Fibroblast of skin of back (primary cell): Measurements from ENCODE around the gene PCLO.
"Not testable (repeated sequence)": the region's sequence is repeated elsewhere in the genome, so short reads cannot be mapped to it uniquely, and the experiment has no call there.

Experiments used
- DNase-seq: peaks from one replicate; pipeline ENCODE4 v3.0.0-alpha.2; 2013

The PCLO gene

DNA sequence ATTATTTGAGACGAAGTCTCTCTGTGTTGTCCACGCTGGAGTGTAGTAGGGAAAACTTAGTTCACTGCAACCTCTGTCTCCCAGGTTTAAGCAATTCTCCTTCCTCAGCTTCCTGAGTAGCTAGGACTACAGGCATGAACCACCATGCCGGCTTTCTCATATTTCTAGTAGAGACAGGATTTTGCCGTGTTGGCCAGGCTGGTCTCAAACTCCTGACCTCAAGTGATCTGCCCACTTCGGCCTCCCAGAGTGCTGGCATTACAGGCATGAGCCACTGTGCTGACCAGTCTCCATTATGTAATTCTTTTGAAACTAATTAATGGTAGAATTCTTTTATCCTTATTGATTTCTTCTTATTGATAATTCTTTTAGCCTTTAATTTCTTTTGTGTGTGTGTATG is 32.5 kb downstream of the PCLO start:
- no peak for DNase-seq

DNA sequence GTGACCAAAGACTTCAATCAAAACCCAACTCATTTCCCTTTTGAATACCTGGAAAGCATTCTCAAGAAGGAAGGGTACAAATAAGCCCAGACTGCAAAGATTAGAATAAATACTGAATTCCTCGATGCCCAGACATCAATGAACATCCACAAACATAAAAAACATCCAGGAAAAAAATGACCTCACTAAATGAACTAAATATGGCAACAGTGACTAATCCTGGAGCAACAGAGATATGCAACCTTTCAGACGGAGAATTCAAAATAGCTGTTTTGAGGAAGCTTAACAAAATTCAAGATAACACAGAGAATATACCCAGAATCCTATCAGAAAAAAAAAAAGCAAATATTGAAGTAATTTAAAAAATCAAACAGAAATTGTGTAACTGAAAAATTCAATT is 43.2 kb downstream of the PCLO start:
- no peak for DNase-seq

DNA sequence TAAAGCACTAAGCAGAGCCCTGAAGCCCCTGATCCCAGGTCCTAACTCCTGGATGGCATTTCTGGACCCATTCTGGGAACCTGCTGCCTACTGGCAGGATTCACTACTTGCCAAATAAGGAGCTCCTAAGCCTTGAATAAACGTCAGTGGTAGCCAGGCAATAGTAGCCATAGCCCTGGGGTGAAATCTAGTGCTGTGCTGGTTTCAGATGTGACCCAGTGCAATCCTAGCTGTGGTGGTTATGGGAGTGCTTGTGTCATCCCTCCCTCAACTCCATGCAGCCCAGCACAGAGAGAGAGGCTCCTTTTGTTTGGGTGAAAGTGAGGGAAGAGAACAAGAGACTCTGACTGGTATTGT is 43.7 kb downstream of the PCLO start:
- no peak for DNase-seq

DNA sequence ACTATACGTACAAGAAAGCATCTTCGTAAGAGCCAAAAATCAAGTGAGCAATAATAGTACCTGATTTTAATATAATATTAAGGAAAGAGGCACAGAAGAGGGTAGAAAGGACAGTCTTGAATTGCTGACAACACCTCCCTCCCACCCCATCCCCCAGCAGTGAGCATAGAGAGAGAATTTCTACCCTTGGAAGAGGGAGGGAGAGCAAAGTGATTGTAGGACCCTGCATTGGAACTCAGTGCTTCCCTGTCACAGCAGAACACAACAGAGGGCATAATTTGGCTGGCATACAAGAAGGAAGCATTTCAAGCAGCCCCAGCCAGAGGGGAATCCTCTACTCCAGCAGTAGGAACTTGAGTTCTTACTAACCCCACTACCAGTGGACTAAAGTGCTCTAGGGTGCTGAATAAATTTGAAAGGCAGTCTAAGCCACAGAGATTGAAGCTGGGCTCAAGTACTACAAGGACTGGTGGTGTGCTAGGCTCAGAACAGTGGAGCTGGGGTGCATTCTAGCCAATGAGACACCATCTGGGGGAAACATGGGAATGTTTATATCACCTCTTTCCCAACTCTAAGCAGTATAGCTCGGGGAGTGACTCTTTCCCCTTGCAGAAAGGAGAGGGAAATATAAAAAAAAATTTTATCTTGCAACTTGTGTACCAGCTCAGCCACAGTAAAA is 44.2 kb downstream of the PCLO start:
- DNase-seq: no peak

DNA sequence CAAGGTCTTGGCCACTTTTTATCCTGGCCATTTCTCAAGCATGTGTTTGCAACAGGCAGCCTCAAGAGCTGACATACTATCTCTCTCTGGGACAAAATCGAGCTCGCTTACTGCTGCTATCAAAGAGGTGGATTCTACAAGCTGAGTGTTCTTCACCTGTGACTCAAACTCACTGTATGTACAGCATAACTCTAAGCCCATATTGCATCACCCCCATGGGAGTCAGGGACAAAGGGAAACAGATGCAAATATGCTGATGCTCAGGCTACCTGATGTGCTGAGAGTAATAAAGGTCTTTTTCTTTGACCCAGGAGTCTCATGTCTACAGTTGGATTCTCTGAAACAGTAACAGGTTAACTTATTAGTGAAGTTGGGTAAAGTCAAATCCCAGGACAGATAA is 45.2 kb downstream of the PCLO start:
- no peak for DNase-seq

DNA sequence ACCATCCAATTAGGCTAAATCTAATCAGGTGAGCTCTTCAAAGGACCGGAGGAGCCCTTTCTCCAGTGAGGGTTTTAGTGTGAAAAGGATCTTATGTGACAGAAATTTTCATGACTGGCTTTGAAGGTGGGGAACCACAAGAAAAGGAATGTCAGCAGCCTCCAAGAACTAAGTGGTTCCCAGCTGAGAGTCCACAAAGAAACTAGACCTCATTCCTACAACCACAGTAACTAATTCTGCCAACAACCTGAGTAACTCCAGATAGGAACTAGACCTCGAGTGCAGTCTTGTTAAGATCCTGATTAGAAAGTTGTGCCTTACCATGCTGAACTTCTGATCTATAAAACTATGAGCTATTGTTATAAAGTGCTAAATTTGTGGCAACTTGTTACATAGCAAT is 51.3 kb downstream of the PCLO start:
- DNase-seq: no peak

DNA sequence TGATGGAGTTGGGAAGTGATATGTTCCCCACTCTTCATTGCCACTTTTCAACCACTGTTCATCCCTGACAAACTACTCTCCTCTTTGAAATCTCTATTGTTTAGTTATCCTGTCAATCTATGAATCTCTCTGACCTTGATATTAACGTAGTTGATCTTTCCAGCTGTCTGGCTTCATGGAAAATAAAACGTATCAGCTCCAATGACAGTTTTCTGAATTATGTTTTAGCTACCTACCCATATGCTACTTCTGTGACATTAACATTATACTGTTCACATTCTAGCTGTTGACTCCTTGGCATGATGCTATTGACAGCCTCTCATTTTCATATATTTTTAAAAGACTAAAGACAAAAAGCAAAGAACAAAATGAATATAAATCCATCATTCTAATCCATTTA is 53.3 kb downstream of the PCLO start:
- DNase-seq: no peak

DNA sequence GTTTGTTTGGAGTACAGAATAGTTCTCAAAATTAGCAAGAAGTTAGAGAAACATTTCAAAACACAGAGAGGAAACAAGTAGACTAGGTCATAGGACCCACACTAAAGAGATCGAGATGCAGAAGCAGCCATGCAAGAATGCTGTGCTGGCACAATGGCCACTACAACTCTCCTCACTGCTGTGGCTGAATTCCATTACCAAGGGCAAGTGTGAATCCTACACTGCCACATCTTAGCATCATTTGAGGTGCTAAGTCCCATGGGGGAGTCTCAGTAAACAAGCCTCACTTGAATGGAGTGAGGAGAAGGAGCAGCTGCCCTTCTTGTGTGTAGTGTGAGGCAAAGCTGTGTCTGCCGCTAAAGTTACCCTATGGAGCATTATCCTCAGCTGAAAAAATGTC is 56.7 kb downstream of the PCLO start:
- no peak for DNase-seq

DNA sequence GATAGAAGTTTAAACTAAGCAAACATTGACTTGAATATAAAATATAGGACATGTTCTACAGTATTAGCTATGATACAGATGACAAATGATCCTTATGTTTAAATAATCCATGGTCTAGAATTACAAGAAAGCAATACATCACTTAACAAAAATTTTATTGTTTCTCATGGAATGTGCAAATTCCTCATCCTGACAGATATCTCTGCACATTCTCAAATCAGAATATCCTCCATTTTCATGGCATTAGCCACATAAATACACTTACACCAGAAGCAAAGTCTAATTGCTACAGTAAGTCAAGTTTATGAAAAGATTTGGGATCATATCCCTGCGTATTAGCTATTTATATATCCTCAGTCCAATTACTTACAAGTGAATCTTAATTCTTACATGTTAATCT is 57.6 kb downstream of the PCLO start:
- no peak for DNase-seq

DNA sequence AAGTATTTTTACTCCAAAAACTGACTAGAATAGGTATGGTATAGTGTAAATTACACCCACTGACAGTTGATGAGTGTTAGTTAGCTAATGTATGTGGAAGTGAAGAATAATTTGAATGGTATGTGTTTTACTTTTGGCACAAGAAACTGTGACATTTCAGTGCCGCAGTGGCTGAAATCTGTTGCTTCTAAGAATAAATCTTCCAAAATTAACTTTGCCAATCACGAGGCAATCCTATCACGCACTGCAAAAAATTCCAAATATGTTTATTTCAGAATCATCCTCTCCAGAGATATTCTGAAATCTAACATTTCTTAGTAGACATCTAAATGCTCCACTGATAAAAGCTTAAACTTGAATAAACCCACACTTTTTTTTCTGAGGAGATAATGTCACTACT is 61.2 kb downstream of the PCLO start:
- no peak for DNase-seq

DNA sequence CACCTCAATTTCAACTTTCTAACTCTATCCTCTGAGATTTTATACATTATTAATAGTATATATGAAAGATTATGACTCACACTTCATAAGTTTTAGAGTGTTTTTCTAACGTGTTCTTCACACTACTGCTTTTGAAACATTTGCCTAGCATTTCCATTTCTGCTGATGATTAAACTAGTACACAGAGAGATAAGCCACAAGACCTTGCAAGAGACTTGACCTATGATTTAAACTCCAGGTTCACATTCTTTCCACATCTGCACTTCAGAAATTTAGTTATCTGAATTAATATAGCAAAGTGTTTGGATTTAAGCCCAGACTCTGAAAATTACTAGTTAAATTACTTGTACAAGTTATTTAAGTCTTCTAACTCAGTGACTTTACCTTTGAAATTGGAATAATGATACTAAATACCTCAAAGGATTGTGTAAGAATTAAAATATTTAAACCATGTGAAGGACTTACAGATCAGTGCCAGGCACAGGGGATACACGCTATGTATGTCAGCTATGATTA is 66.6 kb downstream of the PCLO start:
- no peak for DNase-seq

DNA sequence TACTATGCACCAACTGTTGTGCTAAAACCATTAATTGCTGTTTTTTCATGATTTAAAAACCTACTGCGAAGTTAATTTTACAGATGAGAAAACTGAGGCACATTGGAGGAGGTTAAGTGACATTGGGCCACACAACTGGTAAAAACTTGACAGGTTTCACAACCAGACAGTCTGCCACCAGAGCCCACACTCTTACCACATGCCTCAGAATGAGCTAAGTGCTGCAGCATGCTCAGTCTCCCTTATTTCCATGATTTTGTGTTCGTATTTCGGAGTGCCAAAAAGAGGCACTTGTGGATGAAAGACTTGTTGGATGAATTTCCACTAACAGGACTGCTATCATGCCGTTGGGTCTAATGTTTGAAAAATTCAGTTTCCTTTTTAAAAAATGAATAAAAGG is 77.4 kb downstream of the PCLO start:
- no peak for DNase-seq

DNA sequence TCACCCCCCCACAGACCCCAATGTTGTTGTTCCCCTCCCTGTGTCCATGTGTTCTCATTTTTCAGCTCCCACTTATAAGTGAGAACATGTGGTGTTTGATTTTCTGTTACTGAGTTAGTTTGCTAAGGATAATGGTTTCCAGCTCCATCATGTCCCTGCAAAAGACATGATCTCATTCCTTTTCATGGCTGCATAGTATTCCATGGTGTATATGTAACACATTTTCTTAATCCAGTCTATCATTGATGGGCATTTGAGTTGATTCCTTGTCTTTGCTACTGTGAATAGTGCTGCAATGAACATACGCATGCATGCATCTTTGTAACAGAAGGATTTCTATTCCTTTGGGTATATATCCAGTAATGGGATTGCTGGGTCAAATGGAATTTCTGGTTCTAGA is 82.8 kb downstream of the PCLO start:
- not testable (repeated sequence) for DNase-seq

DNA sequence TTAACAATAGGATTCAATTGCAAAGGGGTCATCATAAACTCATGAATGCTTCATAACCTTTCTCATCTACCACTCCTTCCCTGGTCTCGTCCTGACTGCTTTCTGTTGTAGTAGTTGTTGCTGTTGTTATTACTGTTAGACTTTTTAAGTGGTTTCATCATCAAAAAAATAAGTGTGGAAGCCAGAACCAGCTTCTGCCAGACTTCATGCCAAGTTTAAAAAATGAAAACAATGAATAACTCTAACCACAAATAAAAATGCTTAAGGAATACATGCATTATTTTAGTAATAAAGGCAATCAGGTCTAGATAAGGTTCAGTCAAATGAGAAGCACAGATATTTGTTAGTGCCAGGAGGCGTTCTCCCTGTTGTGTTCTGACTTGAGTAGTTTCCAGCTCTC is 85.4 kb downstream of the PCLO start:
- DNase-seq: no peak

DNA sequence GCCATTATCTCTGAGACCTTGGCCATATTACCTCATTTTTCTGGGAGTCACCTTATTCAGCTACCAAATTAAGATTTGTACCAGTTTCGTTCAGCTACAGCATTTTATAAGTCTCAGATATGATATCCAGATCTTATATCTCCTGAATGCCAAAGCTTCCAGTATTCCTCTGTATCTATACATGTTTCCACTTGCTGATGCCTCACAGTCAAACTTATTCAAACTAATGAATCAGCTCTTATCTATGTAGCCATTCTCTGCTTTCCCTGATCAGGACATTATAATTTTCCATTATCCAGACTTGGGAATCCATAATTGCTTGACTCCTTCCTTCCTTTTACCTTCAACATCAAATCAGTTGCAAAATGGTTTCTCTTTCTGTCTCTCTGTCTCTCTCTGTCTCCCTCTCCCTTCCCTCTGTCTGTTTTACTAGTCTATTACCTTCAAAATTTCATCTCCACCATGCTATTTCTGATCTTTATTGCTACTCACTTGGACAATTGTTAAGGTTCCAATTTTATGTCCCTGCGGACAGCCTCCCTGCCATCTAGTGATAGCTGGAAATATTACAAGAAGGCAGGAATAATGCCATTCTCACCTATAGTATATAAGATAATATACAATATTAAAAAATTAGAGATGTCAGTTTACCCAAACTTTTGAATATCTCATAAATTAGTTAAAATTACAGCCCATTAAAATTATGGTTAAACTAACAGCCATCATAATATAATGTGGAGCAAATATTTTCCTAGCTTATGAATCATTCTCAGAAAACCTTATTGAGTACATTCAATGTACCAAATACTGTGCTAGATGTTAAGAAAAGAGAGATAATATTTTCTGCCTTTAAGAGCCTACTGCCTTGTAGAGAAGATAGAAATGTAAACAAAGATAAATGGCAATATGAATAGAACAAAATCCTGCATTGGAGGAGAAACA is 89.8 kb downstream of the PCLO start:
- no peak for DNase-seq

DNA sequence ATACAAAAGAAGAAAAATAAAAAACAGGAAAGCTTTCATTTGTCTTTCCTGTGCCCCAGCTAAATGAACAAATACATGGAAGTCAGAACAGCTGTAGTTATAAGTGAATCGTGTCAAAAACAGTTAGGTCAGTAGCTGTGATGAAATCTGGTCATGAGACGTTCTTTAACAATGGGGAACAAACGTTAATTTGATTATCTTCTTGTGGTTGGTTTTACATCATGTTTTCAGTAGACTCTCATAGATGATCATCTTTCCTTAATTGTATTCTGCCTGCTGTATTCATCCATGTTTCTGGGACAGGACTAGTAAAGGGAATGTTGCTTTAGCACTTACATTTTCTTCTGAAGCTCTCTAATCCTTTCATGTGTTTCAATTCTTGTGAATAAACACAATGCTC is 97.0 kb downstream of the PCLO start:
- no peak for DNase-seq

DNA sequence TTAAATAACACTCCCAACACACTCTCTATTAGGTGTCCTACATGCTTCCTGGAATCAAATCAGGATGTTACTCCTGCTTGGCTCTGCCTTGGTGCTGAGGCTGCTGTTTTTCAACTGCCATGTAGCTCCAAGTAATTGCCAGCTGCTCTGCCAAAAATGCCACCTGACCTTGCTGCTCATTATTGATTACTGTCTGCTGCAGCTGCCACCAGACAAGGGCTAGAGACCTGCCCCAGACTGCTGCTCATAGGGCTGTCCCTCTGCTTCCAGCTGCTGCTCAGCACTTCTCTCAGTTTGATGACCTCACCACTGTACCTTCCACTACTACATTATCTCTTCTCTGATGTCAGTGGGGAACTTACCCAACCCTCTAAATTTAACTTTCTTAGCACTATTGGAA is 102.5 kb downstream of the PCLO start:
- no peak for DNase-seq

DNA sequence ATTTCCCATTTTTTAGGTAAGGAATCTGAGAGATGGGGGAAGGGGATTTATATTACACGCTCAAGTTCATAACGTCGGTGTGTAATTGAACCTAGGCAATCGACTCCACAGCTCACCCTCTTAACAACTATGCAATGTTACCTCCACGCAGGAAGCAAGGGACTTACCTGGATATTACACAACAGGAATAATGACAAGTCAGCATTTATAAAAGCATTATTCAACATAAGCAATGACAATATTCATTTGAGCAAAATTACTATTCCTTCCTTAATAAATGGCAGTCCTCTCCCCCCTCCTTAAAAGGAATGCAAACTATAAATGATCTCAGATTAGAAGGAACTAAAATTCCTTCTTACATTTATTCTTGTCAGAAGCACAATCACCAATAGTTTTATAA is 104.0 kb downstream of the PCLO start:
- no peak for DNase-seq

DNA sequence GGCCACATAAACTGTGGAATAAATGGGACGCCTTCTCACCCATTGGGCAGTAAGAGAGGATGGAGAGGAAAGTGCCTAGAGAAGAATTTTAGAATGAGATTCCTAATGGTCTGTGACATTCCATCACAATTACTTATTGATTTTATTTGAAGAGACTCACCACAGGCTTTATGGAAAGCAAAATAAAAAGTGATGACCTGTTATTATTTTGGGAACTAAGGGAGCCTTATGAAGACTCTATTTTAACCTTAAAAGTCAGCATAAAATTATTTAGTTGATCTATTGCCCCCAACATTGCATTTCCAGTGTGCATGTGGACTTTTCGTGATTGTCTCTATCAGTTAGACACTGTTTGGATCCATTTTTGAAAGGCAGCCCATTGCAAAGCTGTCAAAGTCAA is 107.5 kb downstream of the PCLO start:
- no peak for DNase-seq

DNA sequence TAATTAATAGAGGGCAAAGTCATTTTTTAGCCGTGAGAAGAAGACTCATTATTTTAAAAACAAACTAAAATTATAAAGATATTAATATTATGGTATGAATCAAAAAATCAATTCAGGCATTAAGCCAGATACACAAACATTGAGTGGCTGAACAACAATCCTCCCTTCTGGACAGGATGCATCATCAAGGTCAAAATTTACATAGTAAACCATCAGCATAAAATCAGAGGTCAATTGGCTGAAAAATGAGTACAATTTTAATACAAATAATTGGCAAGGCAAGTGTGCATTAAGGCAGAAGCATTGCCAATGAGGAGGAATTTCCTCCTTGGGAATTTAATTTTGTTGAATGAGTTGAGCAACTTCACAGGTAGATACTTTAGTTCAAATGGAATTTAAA is 108.2 kb downstream of the PCLO start:
- no peak for DNase-seq

DNA sequence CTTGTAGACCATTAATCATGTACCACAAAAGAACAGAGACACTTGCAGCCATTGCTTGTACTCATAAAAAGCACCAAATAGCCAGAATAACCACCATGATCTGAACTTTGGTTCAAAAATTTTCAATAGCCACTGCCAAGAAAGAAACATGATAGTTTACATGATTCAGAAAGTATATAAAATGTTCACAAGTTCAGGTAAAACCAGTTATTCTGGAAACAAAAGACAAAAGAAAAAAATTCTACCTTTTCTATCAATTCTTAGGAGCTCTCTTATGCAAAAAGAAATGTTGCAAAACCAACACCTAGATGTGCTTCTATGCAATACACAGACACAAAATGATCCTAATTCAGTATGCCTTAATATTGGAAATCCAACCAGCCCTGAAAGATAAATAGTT is 108.7 kb downstream of the PCLO start:
- no peak for DNase-seq

DNA sequence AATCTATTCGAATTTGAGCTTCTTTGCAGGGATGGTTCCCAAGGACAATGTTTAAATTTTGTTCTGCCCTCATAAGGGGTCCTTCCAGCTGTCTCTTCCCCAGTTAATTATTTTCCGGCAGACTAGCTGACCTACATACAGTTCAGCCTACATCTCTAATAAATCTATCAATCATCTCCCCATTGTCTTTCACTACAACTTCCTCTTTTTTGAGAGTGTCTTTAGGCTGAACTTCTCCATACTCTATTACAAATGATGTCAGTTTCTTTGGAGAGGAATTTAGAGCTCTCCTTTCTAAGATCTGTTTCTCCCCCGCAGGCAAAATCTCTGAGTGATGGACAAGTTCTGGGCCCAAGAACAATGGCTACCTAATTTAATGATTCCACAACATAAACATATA is 122.2 kb downstream of the PCLO start:
- DNase-seq: no peak

DNA sequence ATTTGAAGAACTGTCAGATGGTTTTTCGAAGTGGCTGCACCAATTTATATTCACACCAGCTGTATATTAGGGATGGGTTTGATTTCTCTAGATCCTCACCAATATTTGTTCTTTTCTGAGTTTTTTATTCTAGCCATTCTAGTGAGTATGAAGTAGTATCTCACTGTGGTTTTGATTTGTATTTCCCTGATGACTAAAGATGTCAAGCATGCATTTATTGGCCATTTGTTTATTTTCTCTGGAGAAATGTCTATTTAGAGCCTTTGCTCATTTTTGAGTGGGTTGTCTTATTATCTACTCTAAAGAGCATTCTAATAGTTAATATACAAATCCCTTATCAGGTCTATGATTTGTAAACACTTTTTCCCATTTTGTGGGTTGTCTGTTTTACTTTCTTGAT is 123.9 kb downstream of the PCLO start:
- DNase-seq: no peak

DNA sequence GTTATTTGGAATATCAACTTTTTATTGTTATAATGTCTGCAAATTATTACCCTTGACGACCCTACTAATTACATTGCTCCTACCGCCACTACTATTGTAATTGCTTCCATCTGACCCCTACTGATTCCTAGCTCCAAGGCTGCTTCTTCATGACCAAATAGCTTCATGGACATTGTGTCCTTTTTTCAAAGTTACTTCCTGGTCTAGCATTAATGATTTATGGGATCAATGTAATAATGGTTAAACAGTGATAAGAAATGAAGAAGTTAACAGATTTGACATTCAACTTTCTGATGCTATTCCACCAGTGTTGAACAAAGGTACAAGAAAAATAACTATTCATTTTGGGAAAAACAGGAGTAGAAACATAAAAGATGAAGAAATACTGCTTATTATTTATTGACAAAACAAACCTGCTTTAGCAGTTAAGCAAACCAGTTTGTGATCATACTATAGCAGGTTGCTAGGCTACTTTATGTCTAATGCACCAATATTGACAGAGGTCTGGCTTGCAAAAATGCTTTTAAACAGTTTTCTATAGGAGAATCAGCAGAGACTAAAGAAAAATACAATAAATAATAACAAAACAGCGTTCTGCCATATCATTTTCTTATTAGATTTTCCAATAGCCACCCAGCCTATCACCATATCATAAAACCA is 125.8 kb downstream of the PCLO start:
- DNase-seq: no peak
